ENCODE measurements around the gene SPCS3. TPM values are rescaled to one million over a fixed set of nuclear protein-coding genes. Genes with fewer than 3 reads are reported as not detected.

Gene SPCS3
- total RNA-seq, 2 experiments from 2014 or later = 154 to 169 TPM

DNA sequence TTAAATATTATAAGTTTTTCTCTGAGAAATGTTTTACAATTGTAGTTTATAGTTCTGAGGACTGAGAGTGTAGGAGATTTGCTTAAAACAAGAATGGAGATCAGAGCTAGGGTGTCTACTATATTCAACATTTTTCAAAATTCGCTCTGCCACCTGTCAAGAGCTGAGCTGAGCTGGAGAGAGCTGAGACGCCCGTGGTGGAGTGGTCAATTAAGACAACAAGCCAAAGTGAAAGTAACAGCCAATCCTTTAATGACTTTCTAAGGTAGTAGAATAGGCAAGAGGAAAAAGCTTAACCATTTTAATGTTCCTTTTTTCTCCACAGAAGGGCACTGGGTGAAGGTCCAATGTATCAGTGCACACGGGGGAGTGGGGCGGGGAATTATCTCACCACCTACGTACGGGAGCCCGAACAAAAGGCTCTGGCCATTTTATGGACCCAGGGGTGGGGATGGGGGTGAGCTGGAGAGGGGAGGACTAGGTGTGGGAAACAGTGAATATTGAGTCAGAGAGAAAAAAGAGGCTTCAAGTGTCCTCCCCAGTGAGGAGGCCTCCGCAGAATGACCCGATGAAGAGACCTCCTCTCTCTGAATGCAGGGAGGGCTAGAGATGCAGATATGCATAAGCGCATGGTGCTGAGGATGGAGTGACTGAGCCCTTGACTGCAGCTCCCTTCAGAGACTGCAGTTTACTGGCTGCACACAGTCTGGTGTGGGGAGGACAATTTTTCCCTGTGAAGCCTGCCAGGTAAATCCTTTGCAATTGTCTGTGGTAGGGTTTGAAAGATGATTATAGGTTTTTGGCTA is 60.8 kb downstream of the SPCS3 start:
- DNase-seq (no peak), ATAC-seq (no peak)
- H3K9me3 Mint-ChIP-seq (ENCODE audit: low read depth) = no peaks in the 10 kb centered on the region
- peaks cover 8% of the 10 kb centered on the region for H3K27me3 Mint-ChIP-seq
- H3K36me3 Mint-ChIP-seq = no peaks in the 10 kb centered on the region
- CTCF ChIA-PET = no interaction called here
- H3K4me3 Mint-ChIP-seq = no peak overlapping the region
- H3K4me1 Mint-ChIP-seq = no peaks in the 10 kb centered on the region
- no peak overlapping the region for H3K27ac Mint-ChIP-seq

Other genes with a start within 250 kb of the SPCS3 start
- gene SPATA4, start 124.4 kb upstream of the SPCS3 start, total RNA-seq = not detected
- gene ASB5, start 50.7 kb upstream of the SPCS3 start, total RNA-seq = not detected